KMS-11 (cell line): Measurements from ENCODE around the gene ZNF157.

Source experiments
- H2AFZ ChIP-seq: fragments of 200-600 bp; sonication (generic); 2 replicates; pipeline ENCODE4 v1.6.1; 2016; ENCODE audit warnings: antibody characterized with exemption, mixed run types, low read depth
- H3K27ac ChIP-seq: fragments of 200-600 bp; sonication (generic); 2 replicates; pipeline ENCODE4 v1.6.1; 2016; ENCODE audit warnings: mild to moderate bottlenecking, mixed run types
- H3K27me3 ChIP-seq: fragments of 200-600 bp; sonication (generic); 2 replicates; pipeline ENCODE4 v1.6.1; 2017; ENCODE audit warnings: mild to moderate bottlenecking, low read depth, mixed run types, moderate library complexity; ENCODE audit not compliant: insufficient read depth
- H3K36me3 ChIP-seq: fragments of 200-600 bp; sonication (generic); 2 replicates; pipeline ENCODE4 v1.6.1; 2017; ENCODE audit warnings: mild to moderate bottlenecking, mixed run types; ENCODE audit not compliant: insufficient read depth
- H3K4me1 ChIP-seq: fragments of 200-600 bp; sonication (generic); 2 replicates; pipeline ENCODE4 v1.6.1; 2016; ENCODE audit warnings: mild to moderate bottlenecking, low read depth, mixed run types; ENCODE audit not compliant: poor library complexity, severe bottlenecking
- H3K4me2 ChIP-seq: fragments of 200-600 bp; sonication (generic); 2 replicates; pipeline ENCODE4 v1.7.0; 2016; ENCODE audit warnings: mild to moderate bottlenecking, mixed run types
- H3K4me3 ChIP-seq: fragments of 200-600 bp; sonication (generic); IDR thresholded peaks from 2 replicates; pipeline ENCODE4 v1.6.1; 2017; ENCODE audit warnings: low read depth, low read length, mixed read lengths; ENCODE audit not compliant: insufficient read depth
- H3K79me2 ChIP-seq: fragments of 200-600 bp; sonication (generic); 2 replicates; pipeline ENCODE4 v1.6.1; 2016; ENCODE audit warnings: low read depth, mixed run types; ENCODE audit not compliant: insufficient read depth
- H3K9ac ChIP-seq: fragments of 200-600 bp; sonication (generic); 2 replicates; pipeline ENCODE4 v1.6.1; 2016; ENCODE audit warnings: mild to moderate bottlenecking, mixed run types
- H4K20me1 ChIP-seq: fragments of 200-600 bp; sonication (generic); 2 replicates; pipeline ENCODE4 v1.6.1; 2016; ENCODE audit warnings: mild to moderate bottlenecking, mixed run types; ENCODE audit not compliant: insufficient read depth
- CTCF ChIP-seq: fragments of 200-600 bp; sonication (generic); conservative IDR thresholded peaks from 2 replicates; pipeline ENCODE4 v1.6.1; 2017; ENCODE audit warnings: low read depth, mild to moderate bottlenecking, antibody characterized with exemption, low read length, moderate library complexity, mixed read lengths

Gene ZNF157

GRCh38 chrX:47448165-47448806 is 77.9 kb downstream of the ZNF157 start:
- no peak overlapping the region for H3K4me3 ChIP-seq
- no peak for TF ChIP-seq CTCF
- H2AFZ ChIP-seq, result no peak overlapping the region

GRCh38 chrX:47452112-47452511 is 81.7 kb downstream of the ZNF157 start:
- H3K9ac ChIP-seq, result no peak overlapping the region
- no peak overlapping the region for H3K4me3 ChIP-seq
- H2AFZ ChIP-seq, result no peak overlapping the region
- H3K79me2 ChIP-seq, result no peaks in the 10 kb centered on the region
- H3K4me1 ChIP-seq, result no peaks in the 10 kb centered on the region
- TF ChIP-seq CTCF, result no peak
- H3K27ac ChIP-seq, result no peak overlapping the region
- no peaks in the 10 kb centered on the region for H4K20me1 ChIP-seq
- H3K27me3 ChIP-seq, result no peaks in the 10 kb centered on the region
- no peak overlapping the region for H3K4me2 ChIP-seq
- no peaks in the 10 kb centered on the region for H3K36me3 ChIP-seq

More at GRCh38 chrX:47448165-47448806, 77.9 kb downstream of the ZNF157 start:
- Histone ChIP-seq H3K9ac (no peak overlapping the region), H3K27me3 (no peaks in the 10 kb centered on the region), H3K36me3 (no peaks in the 10 kb centered on the region), H3K4me2 (no peak overlapping the region), H4K20me1 (no peaks in the 10 kb centered on the region), H3K27ac (no peak overlapping the region), H3K79me2 (no peaks in the 10 kb centered on the region), H3K4me1 (no peaks in the 10 kb centered on the region)

- H3K27ac ChIP-seq, result no peak overlapping the region
- H4K20me1 ChIP-seq, result no peaks in the 10 kb centered on the region
- H3K79me2 ChIP-seq, result no peaks in the 10 kb centered on the region
- no peaks in the 10 kb centered on the region for H3K4me1 ChIP-seq
- no peaks in the 10 kb centered on the region for H3K27me3 ChIP-seq
- no peak overlapping the region for H2AFZ ChIP-seq
- no peak overlapping the region for H3K4me2 ChIP-seq
- H3K4me3 ChIP-seq, result no peak overlapping the region
- no peak for TF ChIP-seq CTCF
- H3K9ac ChIP-seq, result no peak overlapping the region
- no peaks in the 10 kb centered on the region for H3K36me3 ChIP-seq
Observed at GRCh38 chrX:47456080-47456479, 85.7 kb downstream of the ZNF157 start.

- H3K79me2 ChIP-seq, result no peaks in the 10 kb centered on the region
- H3K27me3 ChIP-seq, result no peaks in the 10 kb centered on the region
- no peaks in the 10 kb centered on the region for H4K20me1 ChIP-seq
- no peak overlapping the region for H3K9ac ChIP-seq
- H3K4me2 ChIP-seq, result no peak overlapping the region
- no peaks in the 10 kb centered on the region for H3K36me3 ChIP-seq
- no peaks in the 10 kb centered on the region for H3K4me1 ChIP-seq
- no peak overlapping the region for H2AFZ ChIP-seq
- no peak for TF ChIP-seq CTCF
- no peak overlapping the region for H3K27ac ChIP-seq
- no peak overlapping the region for H3K4me3 ChIP-seq
Observed at GRCh38 chrX:47458528-47458927, 88.2 kb downstream of the ZNF157 start.
